HG03280 (cell line): ENCODE data around the gene CTSE.

ENCODE experiments used
- ATAC-seq: cut with Tn5 transposase; IDR thresholded peaks from one replicate; pipeline ENCODE4 v1.9.1; 2021; ENCODE audit warnings: mild to moderate bottlenecking, moderate library complexity; ENCODE audit not compliant: unreplicated experiment

Gene CTSE

DNA sequence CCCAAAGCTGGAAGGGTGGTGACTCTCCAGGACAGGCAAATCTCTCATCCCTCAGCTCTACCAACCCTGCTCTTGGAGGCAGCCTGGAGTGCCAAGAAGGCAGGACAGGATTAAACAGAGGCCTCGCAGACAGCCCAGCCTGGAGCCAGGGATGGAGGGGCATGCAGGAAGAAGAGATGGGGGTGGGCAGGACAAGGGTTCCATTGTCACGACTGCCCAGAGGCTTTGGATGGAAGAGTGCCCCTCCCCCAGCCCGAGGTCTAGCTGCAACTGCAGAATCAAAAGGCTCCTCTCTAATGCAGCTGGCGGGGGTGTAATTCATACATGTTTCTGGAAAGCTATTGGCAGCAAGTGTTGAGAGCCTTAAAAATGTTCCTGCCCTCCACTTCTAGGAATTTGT, 29.3 kb downstream of the CTSE start:
- no peak for ATAC-seq

DNA sequence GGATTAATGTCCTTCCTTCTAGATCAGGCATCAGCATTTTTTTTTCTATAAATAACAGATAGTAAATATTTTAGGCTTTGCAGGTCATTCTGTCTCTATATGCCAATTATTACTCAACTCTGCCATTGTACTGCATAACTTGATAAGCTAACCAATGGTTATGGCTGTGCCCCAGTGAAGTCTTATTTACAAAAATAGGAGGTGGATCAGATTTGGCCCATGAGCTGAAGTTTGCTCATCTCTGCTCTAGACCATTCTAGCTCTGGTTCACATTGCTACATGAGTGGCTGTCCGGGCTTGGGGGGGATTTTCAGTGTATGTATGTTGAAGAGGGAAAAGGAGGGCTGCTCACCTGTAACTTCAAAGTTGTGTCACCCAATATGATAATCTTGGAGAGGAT, 30.6 kb downstream of the CTSE start:
- ATAC-seq: no peak

DNA sequence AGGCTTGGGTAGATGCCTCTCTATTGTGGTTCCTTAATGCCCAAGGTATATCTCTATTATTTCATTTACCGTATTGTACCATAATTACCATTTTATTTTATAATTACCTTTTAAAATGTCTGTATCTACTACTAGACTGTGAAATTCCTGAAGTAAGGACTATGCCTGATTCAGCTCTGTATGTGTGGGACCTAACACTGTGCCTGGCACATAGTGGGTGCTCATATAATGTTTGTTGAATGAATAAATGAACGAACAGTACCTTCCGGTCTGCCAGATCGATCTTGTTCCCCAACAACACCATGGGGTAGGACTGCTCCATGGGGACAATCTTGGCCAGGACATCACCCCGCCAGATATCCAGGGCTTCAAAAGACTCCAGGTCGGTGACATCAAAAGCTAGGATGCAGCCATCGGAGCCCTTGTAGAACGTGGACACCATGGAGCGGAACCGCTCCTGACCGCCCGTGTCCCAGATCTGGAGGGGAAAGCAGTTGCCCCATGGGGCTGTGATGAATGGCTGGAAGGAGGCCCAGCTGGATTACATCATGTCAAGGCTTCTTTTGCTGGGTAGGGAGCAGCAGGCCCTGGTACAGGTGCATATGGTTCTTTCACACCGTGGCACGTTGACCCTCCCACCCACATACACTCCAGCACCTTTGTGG, 31.3 kb downstream of the CTSE start:
- no peak for ATAC-seq

DNA sequence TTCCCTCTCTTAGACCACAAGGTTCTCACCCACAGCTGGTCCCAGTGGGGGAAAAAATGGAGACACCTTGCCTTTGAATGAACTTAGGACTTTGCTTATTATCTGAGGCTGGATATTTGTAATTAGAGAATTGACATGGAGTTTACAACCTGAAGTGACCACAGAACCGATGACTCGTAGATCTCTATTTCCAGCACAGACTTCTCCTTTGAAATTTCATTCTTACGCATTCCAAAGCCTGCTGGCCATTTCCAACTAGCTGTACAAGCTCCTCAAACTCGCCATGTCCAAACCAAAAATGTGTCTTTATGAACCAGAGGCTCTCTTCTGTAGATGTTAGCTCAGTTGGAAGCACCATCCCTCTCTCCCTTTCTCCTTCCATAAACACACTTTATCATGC, 32.5 kb downstream of the CTSE start:
- ATAC-seq: no peak

DNA sequence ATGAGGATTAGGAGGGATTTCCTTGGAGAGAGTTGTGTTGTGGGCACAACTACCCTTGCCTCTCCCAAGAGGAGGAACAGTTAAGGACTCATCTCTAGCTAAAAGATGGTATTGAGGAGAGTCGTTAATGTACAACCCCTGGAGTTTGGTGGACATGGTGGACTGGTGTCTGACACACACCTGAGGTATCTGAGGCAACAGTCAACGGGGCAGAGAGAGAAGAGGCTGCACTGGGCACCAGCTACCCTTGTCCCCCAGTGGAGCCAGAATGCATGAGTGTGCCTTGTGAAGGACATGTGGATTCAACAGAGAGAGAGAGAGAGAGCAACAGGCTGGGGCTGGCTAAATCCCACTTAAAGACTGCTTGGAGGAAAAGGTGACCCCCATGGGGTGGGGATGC, 33.5 kb downstream of the CTSE start:
- no peak for ATAC-seq

DNA sequence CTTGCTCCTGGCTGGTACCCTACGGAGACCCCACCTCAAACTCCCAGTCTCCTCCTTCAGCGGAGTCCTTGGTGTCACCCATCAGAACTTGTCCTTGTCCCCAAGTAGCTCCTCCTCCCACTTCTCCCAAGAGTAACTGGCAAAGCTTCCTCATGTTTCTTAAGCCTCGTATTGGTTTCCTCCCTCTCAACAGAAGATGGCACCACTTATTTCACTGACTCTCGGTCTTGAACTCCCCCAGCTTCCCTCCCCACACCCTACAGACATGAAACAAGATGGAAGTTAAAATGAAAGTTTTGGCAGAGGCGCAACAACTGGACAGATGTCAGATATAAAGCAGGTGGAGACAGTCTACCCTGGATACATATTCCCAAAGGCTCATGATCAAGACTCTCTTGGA, 33.9 kb downstream of the CTSE start:
- ATAC-seq: no peak

DNA sequence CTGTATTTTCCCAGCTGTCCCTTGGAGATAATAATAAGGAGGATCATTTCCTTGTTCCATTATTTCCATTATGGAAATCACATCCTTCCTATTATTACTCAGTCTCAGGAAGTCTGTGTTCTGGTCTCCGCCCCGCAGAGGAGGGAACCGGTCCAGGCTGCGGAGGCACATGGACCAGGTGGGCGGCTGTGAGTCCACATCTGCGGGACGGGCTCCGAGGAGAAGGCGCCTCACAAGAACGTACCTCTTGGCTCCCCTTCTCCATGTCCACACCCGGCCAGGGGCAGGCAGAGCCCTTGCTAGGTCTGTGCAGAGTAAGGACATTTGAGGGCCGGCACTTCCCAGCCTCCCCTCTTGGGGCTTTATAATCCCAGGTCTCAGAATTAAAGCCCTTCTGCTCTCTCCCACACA, 35.1 kb downstream of the CTSE start:
- no peak for ATAC-seq

DNA sequence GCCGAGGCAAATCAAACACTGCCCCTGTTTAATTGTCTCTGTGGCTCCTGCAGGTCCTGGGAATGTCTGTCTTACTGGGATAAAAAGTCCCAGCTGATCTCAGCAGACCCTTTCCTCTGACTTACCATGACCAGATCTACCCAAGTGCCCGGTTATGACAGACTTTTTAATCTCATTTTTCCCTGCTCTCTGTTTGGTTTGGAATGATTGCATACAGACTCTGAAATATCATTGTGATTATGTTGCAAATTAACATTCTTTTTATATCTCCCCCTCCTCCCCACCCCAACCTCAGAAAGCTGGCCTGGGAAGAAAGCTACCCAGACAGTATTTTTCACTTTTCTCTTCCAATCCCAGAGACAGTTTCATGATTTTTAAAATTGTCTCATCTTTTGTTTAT, 36.8 kb downstream of the CTSE start:
- ATAC-seq: no peak

DNA sequence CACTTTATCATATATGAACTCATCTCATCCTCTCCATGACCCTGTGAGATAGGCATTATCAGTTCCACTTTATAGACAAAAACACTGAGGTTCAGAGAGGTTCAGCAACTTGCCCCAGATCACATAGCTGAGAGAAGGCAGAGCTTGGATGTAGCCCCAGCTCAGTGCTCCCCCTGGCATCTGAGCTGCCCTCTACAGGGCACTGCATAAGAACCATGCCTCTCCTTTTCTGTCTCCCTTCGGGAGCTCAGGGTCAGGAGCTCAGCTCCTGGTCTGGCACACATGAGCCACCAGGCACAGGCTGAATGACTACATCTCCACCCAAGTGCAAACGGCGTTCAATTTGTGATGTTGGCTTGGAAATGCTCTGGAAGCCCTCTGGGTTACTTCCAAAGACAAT, 37.4 kb downstream of the CTSE start:
- no peak for ATAC-seq

DNA sequence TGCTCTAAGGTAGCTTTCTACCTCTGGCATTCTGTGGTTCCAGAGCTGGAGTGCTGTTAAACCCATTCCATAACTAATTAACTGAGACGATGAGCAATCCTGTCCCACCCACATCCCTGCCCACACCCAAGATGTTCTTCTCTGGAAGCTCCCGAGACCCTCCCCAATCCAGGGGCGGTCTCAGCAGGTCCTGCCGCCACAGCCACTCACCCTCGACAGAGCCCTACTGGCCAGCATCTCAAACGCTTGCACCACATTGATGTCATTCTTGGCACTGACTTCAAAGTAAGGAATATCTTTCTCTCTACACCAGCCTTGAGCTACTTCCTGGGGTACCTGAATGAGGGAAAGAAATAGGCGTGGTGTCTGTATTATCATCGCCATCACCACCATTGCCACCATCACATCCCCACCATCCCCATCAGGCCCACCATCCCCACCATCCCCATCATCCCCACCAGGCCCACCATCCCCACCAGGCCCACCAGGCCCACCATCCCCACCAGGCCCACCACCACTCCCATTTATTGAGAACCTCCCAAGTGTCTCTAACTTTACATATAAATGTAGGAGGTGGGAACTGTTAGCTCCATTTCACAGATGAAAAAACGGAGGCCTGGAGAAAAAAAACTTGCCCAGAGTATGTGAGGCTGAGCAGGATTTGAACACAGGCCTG, 38.2 kb downstream of the CTSE start:
- no peak for ATAC-seq

DNA sequence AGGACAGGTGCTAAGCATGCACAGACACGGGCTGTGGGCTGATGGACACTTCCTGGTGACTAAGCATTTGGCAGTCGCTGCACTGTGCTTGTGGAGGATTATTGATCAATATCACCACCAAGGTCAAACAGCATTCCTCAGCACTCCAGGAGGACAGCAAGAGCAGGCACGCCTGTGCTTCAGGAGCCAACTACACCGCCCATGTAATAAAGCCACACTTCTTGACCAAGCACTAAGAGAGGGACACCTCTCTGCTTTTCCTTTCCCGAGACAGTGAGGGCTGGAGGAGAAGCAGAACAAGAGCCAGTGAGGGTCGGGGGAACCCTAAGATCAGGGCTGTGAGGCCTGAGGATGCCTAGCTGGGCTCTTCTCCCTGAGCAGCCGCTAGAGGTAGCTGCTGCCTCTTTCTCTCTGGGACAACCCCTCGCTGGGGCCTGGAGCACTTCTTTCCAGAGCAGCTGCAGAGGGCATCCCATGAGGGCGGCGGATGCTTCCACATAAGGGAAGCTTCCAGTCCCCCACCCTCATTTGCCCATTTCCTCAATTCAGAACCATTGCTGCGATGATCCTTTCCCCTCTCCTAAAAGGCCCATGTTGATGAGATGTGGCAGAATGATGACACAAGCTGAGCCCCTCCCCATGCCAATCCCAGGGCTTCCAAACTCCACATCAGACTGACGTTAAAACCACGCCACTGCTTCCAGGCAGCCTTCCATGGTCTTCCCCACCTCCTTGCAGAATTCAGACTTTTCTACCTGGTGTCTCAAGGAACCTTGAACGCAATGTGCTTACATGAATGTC, 39.6 kb downstream of the CTSE start:
- ATAC-seq: no peak

DNA sequence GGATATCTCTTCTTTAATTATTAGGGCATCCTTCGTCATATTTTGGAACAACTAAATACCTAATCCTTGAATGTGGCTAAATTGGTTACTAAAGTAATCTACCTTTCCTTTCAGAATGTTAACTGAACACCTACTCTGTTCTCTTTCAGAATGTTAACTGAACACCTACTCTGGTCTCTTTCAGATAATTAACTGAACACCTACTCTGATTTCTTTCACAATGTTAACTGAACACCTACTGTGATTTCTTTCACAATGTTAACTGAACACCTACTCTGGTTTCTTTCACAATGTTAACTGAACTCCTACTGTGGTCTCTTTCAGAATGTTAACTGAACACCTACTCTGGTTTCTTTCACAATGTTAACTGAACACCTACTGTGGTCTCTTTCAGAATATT, 42.4 kb downstream of the CTSE start:
- no peak for ATAC-seq

DNA sequence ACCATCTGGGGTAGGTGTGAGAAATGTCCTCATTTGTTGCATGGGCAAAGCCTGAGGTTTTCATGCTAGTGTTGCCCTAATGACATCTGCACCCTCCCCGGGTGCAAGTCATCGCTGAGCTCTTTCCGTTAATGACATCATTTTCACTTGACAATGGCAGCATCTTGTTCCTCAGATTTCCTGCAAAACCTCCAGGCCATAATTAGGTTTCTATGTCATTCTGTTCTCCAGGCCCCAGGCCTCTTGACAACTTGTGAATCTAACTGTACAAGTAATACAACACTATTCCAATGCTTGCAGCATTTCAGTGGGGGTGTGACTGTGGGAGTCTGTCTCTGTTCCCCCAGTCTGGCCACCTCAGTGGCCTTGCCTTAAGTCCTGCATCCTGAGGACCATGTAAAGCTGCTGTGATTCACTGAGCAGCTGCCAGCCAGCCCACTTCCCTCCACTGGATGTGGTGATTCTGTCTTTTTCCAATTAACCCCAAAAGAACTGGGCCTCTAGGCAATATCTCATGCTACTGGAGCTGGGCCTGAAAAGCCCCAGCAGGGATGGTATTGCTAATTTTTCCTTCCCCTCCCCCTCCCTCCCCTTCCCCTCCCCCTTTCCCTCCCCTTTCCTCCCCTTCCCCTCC, 43.3 kb downstream of the CTSE start:
- no peak for ATAC-seq

DNA sequence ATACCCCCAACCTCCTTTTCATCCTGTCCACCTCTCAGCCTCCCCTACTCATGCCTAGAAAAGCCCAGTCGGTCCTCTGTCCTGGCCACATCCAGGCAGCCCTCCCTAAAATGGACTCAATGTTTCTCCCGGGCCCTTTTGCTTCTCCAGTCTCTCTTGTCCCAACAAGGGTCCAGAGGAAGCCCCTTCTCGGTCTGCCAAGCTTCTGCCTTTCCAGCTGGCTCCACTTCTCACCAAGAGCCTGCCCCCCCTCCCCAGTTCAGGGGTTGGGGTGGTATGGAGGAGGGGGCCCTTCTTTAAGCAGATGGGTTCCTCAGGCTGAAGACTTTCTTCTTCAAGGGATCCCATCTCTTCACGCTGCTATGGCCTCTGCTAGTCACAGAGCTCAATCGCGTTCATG, 44.4 kb downstream of the CTSE start:
- no peak for ATAC-seq

DNA sequence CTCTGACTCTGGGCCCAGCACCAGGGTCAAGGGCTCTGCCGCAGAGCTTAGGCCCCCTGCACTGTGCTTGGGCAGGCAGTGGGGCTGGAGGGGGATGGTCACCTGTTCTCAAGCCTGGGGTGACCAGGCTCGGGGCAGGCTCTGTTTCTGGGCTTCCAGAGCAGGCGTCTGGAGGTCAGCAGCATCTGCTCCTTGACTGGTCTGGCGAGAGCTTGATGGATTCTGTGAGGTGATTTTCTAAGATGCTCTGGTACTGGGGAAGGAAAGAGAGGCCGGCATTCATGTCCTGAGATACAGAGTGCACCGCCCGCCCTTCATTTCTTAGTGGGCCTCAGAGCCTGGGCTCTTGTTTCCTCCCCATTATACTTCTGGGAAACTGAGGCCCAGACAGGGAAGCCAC, 45.0 kb downstream of the CTSE start:
- ATAC-seq: no peak

DNA sequence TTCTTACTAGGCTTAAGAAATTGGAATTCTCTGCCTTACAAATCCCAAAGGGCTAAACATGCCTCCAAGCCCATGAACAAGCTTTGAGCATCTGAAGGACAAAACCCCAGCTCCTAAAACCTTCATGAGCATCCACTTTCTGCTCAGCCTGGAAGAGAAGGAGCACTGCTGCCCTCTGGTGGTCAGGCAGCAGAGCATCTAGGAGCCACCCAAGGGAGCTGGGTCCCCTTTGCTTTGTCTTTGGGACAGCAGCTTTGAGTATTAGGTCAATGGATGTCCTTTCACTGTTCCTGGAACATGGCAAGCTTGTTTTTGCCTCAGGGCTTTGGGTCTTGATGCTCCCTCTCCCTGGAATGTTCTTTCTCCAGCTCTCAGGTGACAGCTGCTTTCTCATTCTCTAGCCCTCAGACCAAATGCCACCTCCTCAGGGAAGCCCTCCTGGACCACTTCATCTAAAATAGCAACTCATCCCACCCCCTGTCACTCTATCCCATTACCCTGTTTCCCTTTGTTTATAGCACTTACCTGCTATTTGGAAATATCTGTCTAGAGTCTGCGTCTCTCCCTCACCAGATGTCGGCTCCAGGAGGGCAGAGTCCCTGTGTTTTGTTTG, 46.2 kb downstream of the CTSE start:
- peak; percentile 59 for ATAC-seq

DNA sequence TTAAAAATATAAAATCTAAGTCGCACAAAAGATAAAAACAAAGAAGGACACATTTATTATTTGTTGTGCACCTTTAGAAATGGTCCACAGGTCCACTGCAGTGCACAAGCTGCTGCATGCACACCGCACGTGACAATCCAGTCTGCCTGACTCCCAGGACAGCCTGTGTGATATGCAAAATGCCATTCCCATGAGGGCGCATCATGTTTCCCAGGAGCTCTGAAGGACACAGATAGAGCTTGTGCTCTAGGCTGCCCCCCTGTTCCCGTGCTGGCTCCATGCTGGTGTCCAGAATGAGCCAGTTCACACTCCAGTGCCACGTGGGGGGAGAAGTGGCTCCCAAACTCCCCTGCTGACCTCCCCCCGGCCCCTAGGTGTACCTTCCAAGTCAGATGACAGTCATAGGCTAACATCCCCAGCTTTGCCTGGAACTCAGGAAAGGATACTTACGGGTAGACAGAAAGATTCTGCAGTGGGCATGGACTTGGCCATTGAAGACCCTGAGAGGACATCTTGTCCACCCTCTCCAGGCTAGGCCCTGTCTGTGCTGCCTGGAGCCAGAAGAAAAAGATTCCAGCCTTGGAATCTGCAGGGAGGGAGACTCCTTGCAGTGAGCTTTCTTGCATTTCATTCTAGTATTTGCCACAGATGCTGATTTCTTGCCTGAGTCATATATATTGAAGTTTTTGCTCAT, 46.8 kb downstream of the CTSE start:
- ATAC-seq: no peak

DNA sequence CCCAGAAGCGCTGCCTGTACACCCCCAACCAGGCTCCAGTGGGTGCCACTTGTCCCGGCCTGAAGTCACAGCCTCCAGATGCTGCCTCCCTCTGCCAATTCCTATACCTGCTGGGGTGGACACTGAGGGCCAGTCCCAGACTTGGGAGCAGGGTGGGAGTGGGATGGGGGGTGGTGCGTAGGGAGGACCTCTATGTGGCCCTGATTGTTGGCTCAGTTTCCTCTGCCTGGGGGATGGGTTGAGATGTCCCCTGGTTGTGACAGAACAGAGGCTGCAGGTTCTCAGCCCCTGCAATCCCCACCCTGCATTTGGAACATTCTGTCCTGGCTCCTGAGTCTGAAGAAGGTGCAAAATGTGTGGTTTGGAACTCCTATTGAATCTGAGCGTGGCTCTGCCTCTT, 47.7 kb downstream of the CTSE start:
- ATAC-seq: no peak

DNA sequence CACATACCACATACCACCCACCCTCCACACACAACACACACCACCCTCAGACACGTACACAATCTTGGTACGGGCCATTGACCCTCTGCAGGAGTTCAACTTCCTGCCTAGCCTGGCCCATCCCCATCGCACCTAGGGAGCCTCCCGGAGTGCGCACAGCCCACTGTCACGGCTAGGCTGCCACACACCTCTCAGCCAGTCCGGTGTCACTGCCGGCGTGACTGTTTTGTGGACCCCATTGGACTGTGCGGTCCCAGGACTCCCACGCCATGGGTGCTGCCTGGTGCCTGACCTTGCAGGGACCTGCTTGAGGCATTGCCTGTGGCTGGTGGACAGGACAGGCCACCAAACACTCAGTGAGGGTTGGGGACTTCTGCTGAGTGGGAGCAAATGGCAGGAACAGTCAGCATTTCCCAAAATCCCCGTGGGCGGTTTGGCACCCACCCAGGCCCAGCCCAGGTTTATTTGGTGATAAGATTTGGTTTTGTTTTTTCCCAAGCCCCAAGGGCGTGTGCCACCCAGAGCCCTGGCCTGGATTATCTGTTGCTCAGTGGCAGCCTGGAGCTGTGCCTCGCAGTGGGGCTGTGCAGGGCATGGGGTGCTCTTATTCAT, 48.2 kb downstream of the CTSE start:
- ATAC-seq: no peak

DNA sequence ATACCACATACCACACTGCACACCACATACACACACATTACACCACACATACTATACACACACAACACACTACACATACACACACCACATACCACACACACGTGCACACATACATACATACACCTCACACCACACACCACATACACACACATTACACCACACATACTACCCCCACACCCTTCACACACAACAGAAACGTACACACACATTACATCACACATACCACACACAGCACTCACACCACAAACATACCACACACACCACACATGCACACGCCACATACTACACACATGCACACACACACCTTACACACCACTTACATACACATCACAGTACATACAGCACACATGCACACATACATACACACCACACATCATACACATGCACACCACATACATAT, 49.0 kb downstream of the CTSE start:
- ATAC-seq: no peak
